ENCODE results near the gene LRRC71.
"Not testable (repeated sequence)": the region's sequence is repeated elsewhere in the genome, so short reads cannot be mapped to it uniquely, and the experiment has no call there.

LRRC71 gene

GRCh38 chr1:156905651-156906050 is 14.8 kb upstream of the LRRC71 start:
- DNase-seq (ENCODE audit: low read depth in 2 of 2), result no peak

GRCh38 chr1:156906206-156906906 is 14.1 kb upstream of the LRRC71 start:
- no peak for DNase-seq (ENCODE audit: low read depth in 2 of 2)

GRCh38 chr1:156908541-156908940 is 11.9 kb upstream of the LRRC71 start:
- no peak for DNase-seq (ENCODE audit: low read depth in 2 of 2)

GRCh38 chr1:156908955-156909354 is 11.5 kb upstream of the LRRC71 start:
- DNase-seq (ENCODE audit: low read depth in 2 of 2), result no peak

GRCh38 chr1:156909671-156910070 is 10.8 kb upstream of the LRRC71 start:
- DNase-seq (ENCODE audit: low read depth in 2 of 2), result no peak

- DNase-seq (ENCODE audit: low read depth in 2 of 2), result peak in 1 of 2 donors; percentile 57
Measured at GRCh38 chr1:156910309-156910782, 10.1 kb upstream of the LRRC71 start.

- no peak for DNase-seq (ENCODE audit: low read depth in 2 of 2)
Measured at GRCh38 chr1:156911577-156912298, 8.7 kb upstream of the LRRC71 start.

- DNase-seq (ENCODE audit: low read depth in 2 of 2), result no peak
Measured at GRCh38 chr1:156912310-156912709, 8.1 kb upstream of the LRRC71 start.

- no peak for DNase-seq (ENCODE audit: low read depth in 2 of 2)
Measured at GRCh38 chr1:156912861-156913808, 7.3 kb upstream of the LRRC71 start.

GRCh38 chr1:156913809-156914387 is 6.5 kb upstream of the LRRC71 start:
- no peak for DNase-seq (ENCODE audit: low read depth in 2 of 2)

- no peak for DNase-seq (ENCODE audit: low read depth in 2 of 2)
Measured at GRCh38 chr1:156914440-156914856, 6.0 kb upstream of the LRRC71 start.

GRCh38 chr1:156921053-156921529 is 659 bp downstream of the LRRC71 start:
- no peak for DNase-seq (ENCODE audit: low read depth in 2 of 2)

GRCh38 chr1:156922986-156923669 is 2.7 kb downstream of the LRRC71 start:
- DNase-seq (ENCODE audit: low read depth in 2 of 2), result no peak

- no peak for DNase-seq (ENCODE audit: low read depth in 2 of 2)
Measured at GRCh38 chr1:156923670-156924477, 3.4 kb downstream of the LRRC71 start.

GRCh38 chr1:156924478-156925153 is 4.2 kb downstream of the LRRC71 start:
- DNase-seq (ENCODE audit: low read depth in 2 of 2), result no peak

- no peak for DNase-seq (ENCODE audit: low read depth in 2 of 2)
Measured at GRCh38 chr1:156925154-156926010, 5.0 kb downstream of the LRRC71 start.

- DNase-seq (ENCODE audit: low read depth in 2 of 2), result peak; percentile 41 to 43
Measured at GRCh38 chr1:156926175-156926574, 5.7 kb downstream of the LRRC71 start.

- DNase-seq (ENCODE audit: low read depth in 2 of 2), result not testable (repeated sequence)
Measured at GRCh38 chr1:156926695-156927094, 6.3 kb downstream of the LRRC71 start.
